Hepatocyte (in vitro differentiated cells): Measurements from ENCODE around the gene KCNJ1.

Source experiments
- CTCF ChIP-seq: fragments of 200-600 bp; sonication (generic); IDR thresholded peaks from 2 replicates; pipeline ENCODE4 v1.5.1; 2016; ENCODE audit warnings: antibody characterized with exemption, mild to moderate bottlenecking; ENCODE audit not compliant: poor library complexity
- EZH2 ChIP-seq: fragments of 200-600 bp; sonication (generic); IDR thresholded peaks from 2 replicates; pipeline ENCODE4 v1.6.1; 2016; ENCODE audit warnings: antibody characterized with exemption, mild to moderate bottlenecking, borderline replicate concordance

DNA sequence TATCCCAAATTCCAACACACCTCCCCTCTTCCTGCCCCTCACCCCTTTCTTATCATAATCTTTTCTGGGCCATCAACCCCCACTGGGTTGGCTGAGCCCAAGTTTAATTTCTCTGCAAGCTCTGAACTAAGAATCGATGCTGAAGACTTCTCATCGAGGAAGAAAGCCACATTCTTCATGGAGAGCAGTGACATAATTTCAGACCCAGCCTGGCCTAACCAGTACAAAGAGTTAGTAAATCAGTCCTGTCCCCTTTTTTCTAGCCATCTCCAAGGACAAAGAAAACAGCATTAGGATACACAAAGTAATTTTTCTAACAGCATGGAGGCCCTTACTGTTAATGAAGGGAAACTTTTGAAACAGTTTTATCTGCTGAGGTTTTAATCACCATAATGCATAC lies 45.0 kb downstream of the KCNJ1 start:
- TF ChIP-seq CTCF (no peak), EZH2 (no peak)
